ENCODE measurements around the gene POLA1.

GRCh38 chrX:24673424-24673823 is 20.3 kb upstream of the POLA1 start:
- TF ChIP-seq CTCF (IDR thresholded peaks at IDR 0.05): no peak
- no peak for TF ChIP-seq POLR2A (IDR thresholded peaks at IDR 0.05)

Measured in heart left ventricle (tissue), 13 donors.